Left renal pelvis (tissue), 4 donors: ENCODE results near the gene UBXN11. TPM values are rescaled to one million over a fixed set of nuclear protein-coding genes. Genes with fewer than 3 reads are reported as not detected.

ENCODE experiments used
- polyA plus RNA-seq, 4 donors: library from polyadenylated mRNA; unstranded; fragments of 120-200 nt; gene quantifications; one replicate each; pipeline ENCODE4 v1.2.1, GENCODE V29; 2013; ENCODE audit not compliant: insufficient read length in 4 of 4

The UBXN11 gene
- polyA plus RNA-seq, 4 donors, result 18.8 to 56.9 (median 33.7) TPM

Other genes starting within 250 kb of the UBXN11 start
- gene TRIM63, start 239.0 kb downstream of the UBXN11 start, polyA plus RNA-seq, result under 1 TPM; 0.07 to 0.98 (median 0.75) TPM
- gene PDIK1L, start 194.8 kb downstream of the UBXN11 start, polyA plus RNA-seq, result 10 to 100 TPM; 16.5 to 22.8 (median 19.8) TPM
- 1 to 10 TPM in 3 of 4 donors, under 1 TPM in 1; 0.50 to 1.2 (median 1.2) TPM for gene FAM110D, start 147.6 kb downstream of the UBXN11 start, polyA plus RNA-seq
- gene C1orf232, start 137.7 kb downstream of the UBXN11 start, polyA plus RNA-seq, result under 1 TPM in 1 of 4 donors, not detected in 3; 0.56 TPM
- 10 to 100 TPM; 10.2 to 20.9 (median 14.4) TPM for gene ZNF593, start 136.7 kb downstream of the UBXN11 start, polyA plus RNA-seq
- 1 to 10 TPM in 3 of 4 donors, under 1 TPM in 1; 0.74 to 2.0 (median 1.2) TPM for gene ZNF593OS, start 134.8 kb downstream of the UBXN11 start, polyA plus RNA-seq
- gene CNKSR1, start 129.1 kb downstream of the UBXN11 start, polyA plus RNA-seq, result 10 to 100 TPM in 2 of 4 donors, 1 to 10 TPM in 2; 2.1 to 20.9 (median 14.2) TPM
- under 1 TPM in 1 of 4 donors, not detected in 3; 0.12 TPM for gene CATSPER4, start 116.0 kb downstream of the UBXN11 start, polyA plus RNA-seq
- 10 to 100 TPM; 12.8 to 20.4 (median 17.5) TPM for gene CEP85, start 72.4 kb downstream of the UBXN11 start, polyA plus RNA-seq
- gene SH3BGRL3, start 26.6 kb downstream of the UBXN11 start, polyA plus RNA-seq, result 100 to 1,000 TPM in 3 of 4 donors, 10 to 100 TPM in 1; 98.1 to 119 (median 104) TPM
- 1 to 10 TPM; 2.7 to 6.6 (median 5.2) TPM for gene CD52, start 11.3 kb upstream of the UBXN11 start, polyA plus RNA-seq
- gene CRYBG2, start 47.5 kb upstream of the UBXN11 start, polyA plus RNA-seq, result 1 to 10 TPM in 1 of 4 donors, under 1 TPM in 2, not detected in 1; 0.54 to 1.2 (median 0.98) TPM
- gene ZNF683, start 66.1 kb upstream of the UBXN11 start, polyA plus RNA-seq, result not detected
- gene LIN28A, start 104.2 kb upstream of the UBXN11 start, polyA plus RNA-seq, result under 1 TPM in 2 of 4 donors, not detected in 2; 0.06 to 0.10 TPM
- 10 to 100 TPM; 22.7 to 42.2 (median 34.0) TPM for gene DHDDS, start 125.7 kb upstream of the UBXN11 start, polyA plus RNA-seq
- gene HMGN2, start 165.8 kb upstream of the UBXN11 start, polyA plus RNA-seq, result 1,000 to 10,000 TPM; 1,076 to 1,222 (median 1,158) TPM
- 10 to 100 TPM in 3 of 4 donors, 1 to 10 TPM in 1; 5.2 to 28.0 (median 19.0) TPM for gene RPS6KA1, start 223.1 kb upstream of the UBXN11 start, polyA plus RNA-seq